Astrocyte (in vitro differentiated cells and primary cell): ENCODE measurements around the gene POFUT2. TPM values are rescaled to one million over a fixed set of nuclear protein-coding genes. Genes with fewer than 3 reads are reported as not detected.

ENCODE experiments used
- DNase-seq: peaks from one replicate; pipeline ENCODE4 v3.0.0-alpha.2; 2010; ENCODE audit warnings: low read depth
- FAIRE-seq: peaks from 2 replicates; lab custom pipeline; 2011; peaks lifted over from hg19 to GRCh38; lab: Jason Lieb, UNC
- H2AFZ ChIP-seq: 2 replicates; pipeline ENCODE4 v1.6.0; 2012; ENCODE audit warnings: low read depth, low read length, inconsistent platforms
- H3K27ac ChIP-seq: 2 replicates; pipeline ENCODE4 v1.5.1; 2011; ENCODE audit warnings: low read depth, low read length, inconsistent platforms
- H3K27me3 ChIP-seq: 2 replicates; pipeline ENCODE4 v1.6.0; 2011; ENCODE audit warnings: low read length, inconsistent platforms; ENCODE audit not compliant: insufficient read depth
- H3K36me3 ChIP-seq: 2 replicates; pipeline ENCODE4 v1.5.1; 2011; ENCODE audit warnings: low read length, inconsistent platforms; ENCODE audit not compliant: insufficient read depth
- H3K4me1 ChIP-seq: 2 replicates; pipeline ENCODE4 v1.5.1; 2011; ENCODE audit warnings: low read length, inconsistent platforms; ENCODE audit not compliant: insufficient read depth
- H3K4me2 ChIP-seq: 2 replicates; pipeline ENCODE4 v1.6.0; 2012; ENCODE audit warnings: low read length, inconsistent platforms
- H3K4me3 ChIP-seq: 2 replicates; pipeline ENCODE4 v1.5.1; 2011; ENCODE audit warnings: low read depth, mild to moderate bottlenecking, low read length, inconsistent platforms; ENCODE audit not compliant: insufficient read depth
- H3K79me2 ChIP-seq: 2 replicates; pipeline ENCODE4 v1.6.0; 2012; ENCODE audit warnings: mild to moderate bottlenecking, low read length, inconsistent platforms; ENCODE audit not compliant: insufficient read depth
- H3K9ac ChIP-seq: 2 replicates; pipeline ENCODE4 v1.6.0; 2012; ENCODE audit warnings: mild to moderate bottlenecking, low read length, inconsistent platforms
- H3K9me3 ChIP-seq: 2 replicates; pipeline ENCODE4 v1.5.1; 2012; ENCODE audit warnings: low read depth, mild to moderate bottlenecking, low read length, inconsistent platforms; ENCODE audit not compliant: insufficient read depth
- H4K20me1 ChIP-seq: 2 replicates; pipeline ENCODE4 v1.6.0; 2012; ENCODE audit warnings: low read length, inconsistent platforms; ENCODE audit not compliant: insufficient read depth
- H3K27ac Mint-ChIP-seq: one replicate; pipeline ENCODE4 v1.8.0; 2021; ENCODE audit warnings: mild to moderate bottlenecking, mixed read lengths; ENCODE audit not compliant: unreplicated experiment
- H3K27me3 Mint-ChIP-seq: one replicate; pipeline ENCODE4 v1.8.0; 2021; ENCODE audit warnings: low read depth, mixed read lengths; ENCODE audit not compliant: unreplicated experiment
- H3K36me3 Mint-ChIP-seq: one replicate; pipeline ENCODE4 v1.8.0; 2021; ENCODE audit warnings: low read depth, mixed read lengths; ENCODE audit not compliant: unreplicated experiment
- H3K4me1 Mint-ChIP-seq: one replicate; pipeline ENCODE4 v1.8.0; 2021; ENCODE audit warnings: low read depth, mixed read lengths; ENCODE audit not compliant: unreplicated experiment
- H3K4me3 Mint-ChIP-seq: one replicate; pipeline ENCODE4 v1.8.0; 2021; ENCODE audit warnings: mild to moderate bottlenecking, moderate library complexity, mixed read lengths; ENCODE audit not compliant: unreplicated experiment
- H3K9me3 Mint-ChIP-seq: one replicate; pipeline ENCODE4 v1.8.0; 2021; ENCODE audit warnings: mild to moderate bottlenecking, mixed read lengths; ENCODE audit not compliant: unreplicated experiment
- EZH2 ChIP-seq: IDR thresholded peaks from 2 replicates; pipeline ENCODE4 v1.6.1; 2012; ENCODE audit warnings: mild to moderate bottlenecking, low read length, inconsistent platforms; ENCODE audit not compliant: insufficient read depth
- total RNA-seq: library from RNA; stranded (reverse); gene quantifications from 2 replicates; pipeline ENCODE4 v1.2.1, GENCODE V29; 2021
- TF ChIP-seq, protein P1 (sequence below): IDR thresholded peaks from 2 replicates; pipeline ENCODE4 v1.5.1; 2011; ENCODE audit warnings: low read depth, mild to moderate bottlenecking, inconsistent platforms, low read length, moderate library complexity; ENCODE audit not compliant: insufficient read depth

Gene POFUT2
- total RNA-seq, 1 donor from 2014 or later = 109 TPM

DNA sequence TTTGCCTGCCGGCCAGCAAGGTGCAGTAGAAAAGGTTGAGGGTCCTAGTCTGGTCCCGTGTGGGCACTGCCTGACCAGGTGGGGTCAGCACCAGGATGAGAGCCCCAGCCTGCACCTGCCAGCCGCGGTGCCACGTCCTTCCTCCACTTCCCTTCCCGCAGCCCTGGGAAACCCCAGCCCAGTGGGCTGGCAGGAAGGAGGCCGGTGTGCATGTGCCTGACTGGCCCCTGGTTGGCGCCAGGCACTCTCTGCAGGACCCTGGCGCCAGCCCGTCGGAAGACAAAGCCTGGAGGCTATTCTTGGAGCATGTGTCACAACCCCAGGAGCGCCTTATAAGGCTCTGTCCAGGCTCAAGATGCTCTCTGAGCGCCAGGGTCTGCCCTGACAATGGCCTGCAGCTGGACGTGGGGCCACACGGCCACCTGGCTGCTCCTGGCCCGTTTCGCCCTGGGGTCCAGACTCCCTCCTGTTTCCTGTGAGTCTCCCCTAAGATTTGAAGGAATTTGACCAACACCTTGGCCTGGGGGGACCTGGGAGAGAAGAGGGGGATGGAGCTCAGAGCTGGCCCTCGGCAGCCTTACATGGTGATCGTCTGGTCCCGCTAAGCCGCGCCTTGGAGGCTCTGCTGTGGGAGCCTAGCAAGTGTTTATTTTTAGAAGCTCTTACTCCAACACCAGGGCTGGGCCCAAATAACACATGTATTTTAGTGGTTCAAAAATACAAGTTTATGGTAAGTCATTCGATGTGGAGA lies 31.9 kb upstream of the POFUT2 start:
- no peaks in the 10 kb centered on the region for H3K79me2 ChIP-seq
- no peaks in the 10 kb centered on the region for H3K9me3 ChIP-seq
- FAIRE-seq (peak; percentile 13), DNase-seq (peak; percentile 68)
- no peaks in the 10 kb centered on the region for H3K27me3 ChIP-seq
- H3K9ac ChIP-seq = peak overlapping the region; percentile 49
- H3K9me3 Mint-ChIP-seq = peaks cover 5% of the 10 kb centered on the region
- H2AFZ ChIP-seq = peak overlapping the region; percentile 11
- H3K27ac Mint-ChIP-seq = no peak overlapping the region
- peaks cover 11% of the 10 kb centered on the region for H3K4me1 Mint-ChIP-seq
- no peaks in the 10 kb centered on the region for H3K36me3 ChIP-seq
- H3K4me2 ChIP-seq = peak overlapping the region; percentile 23
- TF ChIP-seq, protein P1, sequence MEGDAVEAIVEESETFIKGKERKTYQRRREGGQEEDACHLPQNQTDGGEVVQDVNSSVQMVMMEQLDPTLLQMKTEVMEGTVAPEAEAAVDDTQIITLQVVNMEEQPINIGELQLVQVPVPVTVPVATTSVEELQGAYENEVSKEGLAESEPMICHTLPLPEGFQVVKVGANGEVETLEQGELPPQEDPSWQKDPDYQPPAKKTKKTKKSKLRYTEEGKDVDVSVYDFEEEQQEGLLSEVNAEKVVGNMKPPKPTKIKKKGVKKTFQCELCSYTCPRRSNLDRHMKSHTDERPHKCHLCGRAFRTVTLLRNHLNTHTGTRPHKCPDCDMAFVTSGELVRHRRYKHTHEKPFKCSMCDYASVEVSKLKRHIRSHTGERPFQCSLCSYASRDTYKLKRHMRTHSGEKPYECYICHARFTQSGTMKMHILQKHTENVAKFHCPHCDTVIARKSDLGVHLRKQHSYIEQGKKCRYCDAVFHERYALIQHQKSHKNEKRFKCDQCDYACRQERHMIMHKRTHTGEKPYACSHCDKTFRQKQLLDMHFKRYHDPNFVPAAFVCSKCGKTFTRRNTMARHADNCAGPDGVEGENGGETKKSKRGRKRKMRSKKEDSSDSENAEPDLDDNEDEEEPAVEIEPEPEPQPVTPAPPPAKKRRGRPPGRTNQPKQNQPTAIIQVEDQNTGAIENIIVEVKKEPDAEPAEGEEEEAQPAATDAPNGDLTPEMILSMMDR = no peak
- H4K20me1 ChIP-seq = no peaks in the 10 kb centered on the region
- H3K4me3 Mint-ChIP-seq = no peak overlapping the region
- H3K36me3 Mint-ChIP-seq = peaks cover 3% of the 10 kb centered on the region
- H3K4me3 ChIP-seq = no peak overlapping the region
- peaks cover 45% of the 10 kb centered on the region for H3K4me1 ChIP-seq
- H3K27me3 Mint-ChIP-seq = no peaks in the 10 kb centered on the region
- peak overlapping the region; percentile 62 for H3K27ac ChIP-seq

DNA sequence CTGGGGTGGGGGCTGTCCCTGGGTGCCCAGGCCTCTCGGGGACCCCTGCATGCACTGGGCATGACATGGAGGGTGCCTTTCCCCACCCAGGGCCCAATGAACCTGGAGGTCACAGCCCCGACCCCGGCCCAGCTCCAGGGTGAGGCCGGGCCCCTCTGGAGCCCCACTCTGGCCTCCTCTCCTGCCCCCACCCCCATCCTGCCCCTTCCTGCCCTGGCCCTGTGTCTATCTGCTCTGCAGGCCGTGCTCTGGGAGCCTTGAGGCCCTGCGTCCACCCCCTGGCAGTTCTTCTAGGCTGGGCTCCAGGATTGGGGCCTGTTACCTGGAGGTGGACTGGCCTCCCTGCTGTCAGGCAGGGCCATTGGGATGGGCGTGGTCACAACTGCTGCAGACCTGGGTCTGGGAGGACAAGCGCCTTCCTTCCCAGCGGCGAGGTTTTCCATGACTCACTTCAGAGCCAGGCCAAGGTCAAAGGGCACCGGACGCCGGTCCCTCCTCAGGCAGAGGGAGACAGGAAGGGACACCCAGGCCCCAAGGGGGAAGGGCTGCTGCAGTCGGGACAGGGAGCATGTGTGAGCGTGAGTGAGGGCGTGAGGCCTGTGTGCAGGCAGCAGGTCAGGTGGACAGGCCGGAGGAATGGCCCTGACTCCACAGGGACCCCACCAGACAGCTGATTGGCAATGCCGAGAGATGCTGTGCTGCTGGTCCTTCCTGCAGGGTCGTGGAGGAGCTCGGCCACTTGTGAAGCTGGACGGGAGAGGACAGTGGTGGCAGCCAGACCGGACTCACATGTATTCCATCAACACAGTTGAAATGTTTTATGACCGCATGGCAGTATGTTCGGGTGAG lies 31.1 kb upstream of the POFUT2 start:
- H4K20me1 ChIP-seq = no peaks in the 10 kb centered on the region
- Mint-ChIP-seq H3K4me1 (peaks cover 13% of the 10 kb centered on the region), H3K9me3 (peaks cover 6% of the 10 kb centered on the region), H3K36me3 (peaks cover 5% of the 10 kb centered on the region), H3K27me3 (no peaks in the 10 kb centered on the region), H3K27ac (no peak overlapping the region), H3K4me3 (no peak overlapping the region)
- DNase-seq (no peak), FAIRE-seq (no peak)
- H2AFZ ChIP-seq = no peak overlapping the region
- no peaks in the 10 kb centered on the region for H3K36me3 ChIP-seq
- H3K4me3 ChIP-seq = no peak overlapping the region
- TF ChIP-seq EZH2 = no peak
- TF ChIP-seq, protein P1 = no peak
- peak overlapping the region; percentile 84 for H3K27ac ChIP-seq
- no peak overlapping the region for H3K4me2 ChIP-seq
- no peaks in the 10 kb centered on the region for H3K27me3 ChIP-seq
- peaks cover 45% of the 10 kb centered on the region for H3K4me1 ChIP-seq
- H3K79me2 ChIP-seq = no peaks in the 10 kb centered on the region
- no peaks in the 10 kb centered on the region for H3K9me3 ChIP-seq
- H3K9ac ChIP-seq = peak overlapping the region; percentile 71
